Cerebellar cortex (tissue), 1 donor: ENCODE data around the gene LTBP3.
A peak's percentile ranks its signal among the peaks of the same experiment; 100 is the strongest.
"Not testable (repeated sequence)": the region's sequence is repeated elsewhere in the genome, so short reads cannot be mapped to it uniquely, and the experiment has no call there.

Experiments
- DNase-seq: peaks from one replicate; pipeline ENCODE4 v3.0.0-alpha.2; 2015; ENCODE audit warnings: low spot score

LTBP3 gene

DNA sequence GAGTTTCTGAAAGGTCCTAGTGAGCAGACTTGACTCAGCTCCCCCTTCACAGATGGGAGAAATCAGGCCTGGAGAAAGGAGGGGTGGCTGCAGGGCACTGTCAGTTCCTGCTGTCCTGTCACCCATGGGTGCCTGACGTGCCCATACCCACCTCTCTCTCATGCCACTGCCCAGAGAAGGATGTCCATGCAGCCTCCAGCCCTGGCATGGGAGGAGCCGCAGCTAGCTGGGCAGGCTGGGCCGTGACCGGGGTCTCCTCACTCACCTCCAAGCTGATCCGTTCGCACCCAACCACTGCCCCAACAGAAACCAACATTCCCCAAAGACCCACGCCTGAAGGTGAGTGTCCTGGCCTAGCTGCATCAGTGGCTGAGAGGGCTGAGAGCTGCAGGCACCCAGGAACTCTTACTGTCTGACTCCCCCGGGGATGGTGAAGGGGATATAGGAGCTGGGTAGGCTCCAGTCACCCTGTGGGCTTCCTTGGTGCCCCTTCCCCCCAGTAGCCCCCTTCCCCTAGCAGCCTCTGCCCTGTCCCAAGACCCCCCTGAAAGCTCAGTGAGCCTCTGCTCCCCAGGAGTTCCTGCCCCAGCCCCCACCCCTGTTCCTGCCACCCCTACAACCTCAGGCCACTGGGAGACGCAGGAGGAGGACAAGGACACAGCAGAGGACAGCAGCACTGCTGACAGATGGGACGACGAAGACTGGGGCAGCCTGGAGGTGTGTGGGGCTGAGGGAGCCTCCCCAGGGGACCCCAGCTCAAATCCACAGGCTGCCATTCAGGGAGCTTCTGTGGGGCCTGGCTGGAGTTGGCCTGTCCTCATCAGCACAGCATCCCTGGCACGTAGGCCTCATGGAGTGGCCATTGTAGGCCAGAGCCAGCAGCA lies 21.5 kb downstream of the LTBP3 start:
- no peak for DNase-seq

DNA sequence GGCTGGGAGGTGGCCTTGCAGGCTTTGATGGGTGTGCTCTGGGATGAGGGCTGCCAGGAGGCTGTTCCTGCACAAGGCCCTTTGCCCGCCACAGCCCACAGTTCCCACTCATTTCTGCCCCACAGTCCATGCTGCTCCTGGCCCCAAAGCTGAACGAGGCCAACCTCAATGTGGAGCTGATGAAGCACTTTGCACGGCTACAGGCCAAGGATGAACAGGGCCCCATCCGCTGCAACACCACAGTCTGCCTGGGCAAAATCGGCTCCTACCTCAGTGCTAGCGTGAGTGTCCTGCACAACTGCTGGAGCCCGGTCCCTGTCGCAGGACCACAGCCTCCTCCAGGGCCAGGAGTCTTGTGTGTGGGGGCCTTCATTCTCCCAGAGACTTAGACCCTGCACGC lies 23.1 kb downstream of the LTBP3 start:
- no peak for DNase-seq

DNA sequence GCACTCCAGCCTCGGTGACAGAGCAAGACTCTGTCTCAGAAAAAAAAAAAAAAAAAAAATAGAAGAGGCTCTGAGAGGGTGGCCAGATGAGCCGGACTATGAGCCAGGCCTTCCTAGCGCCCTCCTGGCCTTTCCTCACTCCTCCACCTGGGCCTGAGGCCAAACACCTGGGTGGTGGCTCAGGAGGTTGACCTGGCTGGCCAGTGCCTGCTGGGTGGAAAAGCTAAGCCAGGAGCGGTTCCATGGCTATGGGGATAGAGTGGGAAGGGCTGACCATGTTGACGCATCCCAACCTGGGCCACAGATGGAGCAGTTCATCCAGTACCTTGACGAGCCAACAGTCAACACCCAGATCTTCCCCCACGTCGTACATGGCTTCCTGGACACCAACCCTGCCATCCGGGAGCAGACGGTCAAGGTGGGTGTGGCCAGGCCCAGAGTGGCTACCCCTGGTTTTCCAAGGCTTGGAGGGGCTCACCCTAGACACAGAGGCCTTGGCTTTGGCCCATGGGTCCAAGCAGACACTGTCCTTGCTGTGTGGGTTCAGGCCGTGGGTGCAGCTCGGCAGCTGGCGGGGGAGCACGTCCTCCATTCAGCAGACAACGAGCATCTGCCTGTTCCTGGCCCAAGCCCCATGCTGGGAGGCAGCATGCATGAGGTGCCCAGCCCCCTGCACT lies 25.6 kb downstream of the LTBP3 start:
- DNase-seq = no peak

DNA sequence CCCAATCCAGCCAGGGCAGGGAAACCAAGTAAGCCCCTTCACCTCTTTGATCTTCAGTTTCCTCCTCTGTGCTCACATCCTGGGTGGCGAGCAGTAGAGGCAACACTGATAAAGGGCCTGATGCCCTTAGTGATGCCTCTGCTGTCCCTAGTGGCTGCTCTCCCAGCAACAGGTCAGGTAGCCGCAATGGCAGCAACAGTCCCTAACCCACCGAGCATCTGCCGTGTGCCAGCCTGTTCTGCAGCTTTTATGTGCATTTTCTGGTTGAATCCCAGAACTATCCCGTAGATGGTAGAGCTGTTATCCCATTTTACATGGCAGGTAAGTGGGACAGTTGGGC lies 28.0 kb downstream of the LTBP3 start:
- no peak for DNase-seq

DNA sequence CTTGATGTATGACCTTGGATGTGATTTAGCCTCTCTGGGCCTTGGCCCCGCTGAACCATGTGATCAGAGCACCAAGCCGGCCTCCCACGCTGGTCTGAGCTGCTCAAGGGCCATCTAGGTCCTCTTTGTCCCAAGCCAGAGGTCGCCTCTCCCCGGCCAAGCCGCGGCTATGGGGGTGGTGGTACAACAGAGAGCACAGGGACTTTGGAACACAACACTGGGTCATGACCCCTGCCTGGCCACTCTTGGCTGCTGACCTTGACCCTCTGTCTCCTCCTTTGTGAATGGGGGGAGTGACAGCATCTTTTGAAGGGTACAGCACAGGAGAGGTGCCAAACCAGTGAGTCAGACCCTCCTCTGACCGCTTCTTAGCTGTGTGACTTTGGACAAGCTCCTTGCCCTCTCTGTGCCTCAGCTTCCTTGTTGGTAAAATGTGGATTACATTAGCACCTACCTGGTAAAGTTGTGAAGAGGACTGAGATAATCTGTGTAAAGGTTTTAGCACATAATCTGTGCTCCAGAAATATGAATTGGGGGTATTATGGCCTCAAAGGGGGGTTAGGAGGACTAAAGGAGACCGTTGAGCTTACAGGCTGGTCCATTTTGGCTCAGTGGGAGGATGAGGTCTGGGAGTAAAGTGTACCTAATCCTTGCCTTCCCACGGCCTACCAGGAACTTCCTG lies 28.5 kb downstream of the LTBP3 start:
- no peak for DNase-seq

DNA sequence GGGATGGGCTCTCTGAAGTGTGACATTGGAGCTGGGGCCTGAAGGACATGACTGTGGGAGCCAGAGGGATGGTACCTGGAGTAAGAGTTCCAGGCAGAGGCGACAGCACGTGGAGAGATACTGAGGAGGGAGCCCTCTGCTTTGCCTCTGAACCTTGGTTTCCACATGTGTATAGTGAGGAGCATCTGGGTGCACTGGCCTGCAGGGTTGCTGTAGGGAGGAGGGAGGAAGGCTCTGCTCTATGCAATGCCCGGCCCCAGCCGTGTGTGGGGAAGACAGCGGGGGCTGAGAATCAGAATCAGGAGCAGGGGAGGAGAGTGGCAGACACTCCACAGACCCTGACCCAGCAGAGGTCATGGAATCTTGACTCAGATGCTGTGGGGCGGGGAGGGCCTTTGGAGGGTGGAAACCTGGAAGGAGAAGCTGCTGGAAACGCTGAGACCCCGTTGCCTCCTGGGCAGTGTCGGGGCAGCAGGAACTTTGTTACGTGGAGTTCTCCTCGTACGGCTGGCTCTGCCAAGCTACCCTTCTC lies 29.3 kb downstream of the LTBP3 start:
- DNase-seq = no peak

DNA sequence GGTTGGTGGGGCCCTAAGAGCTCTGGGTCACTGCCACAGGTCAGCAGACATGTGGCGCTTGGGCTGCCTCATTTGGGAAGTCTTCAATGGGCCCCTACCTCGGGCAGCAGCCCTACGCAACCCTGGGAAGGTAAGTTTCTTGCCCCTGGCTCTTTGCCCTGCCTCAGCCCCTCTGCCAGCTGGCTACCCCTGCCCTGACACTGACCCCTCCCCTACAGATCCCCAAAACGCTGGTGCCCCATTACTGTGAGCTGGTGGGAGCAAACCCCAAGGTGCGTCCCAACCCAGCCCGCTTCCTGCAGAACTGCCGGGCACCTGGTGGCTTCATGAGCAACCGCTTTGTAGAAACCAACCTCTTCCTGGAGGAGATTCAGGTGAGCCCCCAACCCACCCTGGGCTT lies 31.4 kb downstream of the LTBP3 start:
- no peak for DNase-seq

DNA sequence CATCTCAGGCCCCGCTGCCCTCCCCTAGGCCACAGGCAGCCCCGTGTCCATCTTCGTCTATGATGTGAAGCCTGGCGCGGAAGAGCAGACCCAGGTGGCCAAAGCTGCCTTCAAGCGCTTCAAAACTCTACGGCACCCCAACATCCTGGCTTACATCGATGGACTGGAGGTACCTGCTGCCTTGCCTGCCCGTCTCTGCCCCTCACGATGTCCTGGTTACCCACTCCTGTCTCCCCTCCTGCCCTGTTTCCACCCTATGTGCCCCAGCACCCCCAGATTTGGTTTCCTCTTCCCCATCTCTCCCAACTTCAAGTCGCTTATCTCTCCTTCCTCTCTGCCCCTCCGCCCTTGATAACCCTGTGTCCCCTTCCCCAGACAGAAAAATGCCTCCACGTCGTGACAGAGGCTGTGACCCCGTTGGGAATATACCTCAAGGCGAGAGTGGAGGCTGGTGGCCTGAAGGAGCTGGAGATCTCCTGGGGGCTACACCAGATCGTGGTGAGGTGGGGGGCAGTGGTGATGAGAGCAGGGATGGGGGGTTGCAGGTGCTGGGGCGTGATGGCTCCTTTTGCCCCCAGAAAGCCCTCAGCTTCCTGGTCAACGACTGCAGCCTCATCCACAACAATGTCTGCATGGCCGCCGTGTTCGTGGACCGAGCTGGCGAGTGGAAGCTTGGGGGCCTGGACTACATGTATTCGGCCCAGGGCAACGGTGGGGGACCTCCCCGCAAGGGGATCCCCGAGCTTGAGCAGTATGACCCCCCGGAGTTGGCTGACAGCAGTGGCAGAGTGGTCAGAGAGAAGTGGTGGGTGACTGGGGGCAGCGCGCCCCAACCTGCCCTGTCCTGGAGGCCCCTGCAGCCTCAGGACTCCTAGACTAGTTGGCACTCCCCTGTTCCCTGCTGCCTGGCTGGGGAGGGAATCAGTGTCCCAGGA lies 32.3 kb downstream of the LTBP3 start:
- no peak for DNase-seq

DNA sequence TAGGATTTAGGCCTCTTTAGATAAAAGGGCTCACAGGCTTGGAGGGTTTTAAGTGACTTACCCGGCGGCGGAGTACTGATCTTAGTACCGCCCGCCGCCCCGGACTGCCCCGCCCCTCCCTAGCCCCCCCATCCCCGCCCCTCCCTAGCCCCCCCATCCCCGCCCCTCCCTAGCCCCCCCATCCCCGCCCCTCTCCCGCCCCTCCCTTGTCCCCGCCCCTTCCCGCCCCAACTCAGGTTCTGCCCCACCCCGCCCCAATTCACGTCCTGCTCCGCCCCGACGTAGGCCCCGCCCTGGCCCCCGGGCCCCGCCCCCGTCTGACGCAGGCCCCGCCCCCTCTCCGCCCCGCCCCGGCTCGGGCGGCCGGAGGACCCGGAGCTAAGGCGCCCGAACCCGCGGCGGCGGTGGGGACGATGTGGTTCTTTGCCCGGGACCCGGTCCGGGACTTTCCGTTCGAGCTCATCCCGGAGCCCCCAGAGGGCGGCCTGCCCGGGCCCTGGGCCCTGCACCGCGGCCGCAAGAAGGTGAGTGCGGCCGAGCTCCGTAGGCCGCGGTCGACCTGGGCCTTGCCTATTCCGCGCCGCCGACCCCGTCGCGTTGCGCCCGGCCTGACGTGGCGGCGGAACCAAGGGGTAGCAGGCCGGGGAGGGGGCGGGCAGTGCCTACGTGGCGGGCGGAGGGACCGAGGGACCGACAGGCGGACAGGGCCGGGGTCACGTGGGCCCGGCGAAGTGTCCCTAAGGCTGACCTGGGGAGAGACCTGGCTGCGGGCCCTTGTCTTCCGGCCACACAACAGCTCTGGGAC lies 33.2 kb downstream of the LTBP3 start, which contains the start of gene SCYL1:
SCYL1 (plus strand) TSS at position 343 of the 805 bp plus-strand sequence; CDS start at position 414, 71 bp downstream.
- DNase-seq = peak; percentile 81

DNA sequence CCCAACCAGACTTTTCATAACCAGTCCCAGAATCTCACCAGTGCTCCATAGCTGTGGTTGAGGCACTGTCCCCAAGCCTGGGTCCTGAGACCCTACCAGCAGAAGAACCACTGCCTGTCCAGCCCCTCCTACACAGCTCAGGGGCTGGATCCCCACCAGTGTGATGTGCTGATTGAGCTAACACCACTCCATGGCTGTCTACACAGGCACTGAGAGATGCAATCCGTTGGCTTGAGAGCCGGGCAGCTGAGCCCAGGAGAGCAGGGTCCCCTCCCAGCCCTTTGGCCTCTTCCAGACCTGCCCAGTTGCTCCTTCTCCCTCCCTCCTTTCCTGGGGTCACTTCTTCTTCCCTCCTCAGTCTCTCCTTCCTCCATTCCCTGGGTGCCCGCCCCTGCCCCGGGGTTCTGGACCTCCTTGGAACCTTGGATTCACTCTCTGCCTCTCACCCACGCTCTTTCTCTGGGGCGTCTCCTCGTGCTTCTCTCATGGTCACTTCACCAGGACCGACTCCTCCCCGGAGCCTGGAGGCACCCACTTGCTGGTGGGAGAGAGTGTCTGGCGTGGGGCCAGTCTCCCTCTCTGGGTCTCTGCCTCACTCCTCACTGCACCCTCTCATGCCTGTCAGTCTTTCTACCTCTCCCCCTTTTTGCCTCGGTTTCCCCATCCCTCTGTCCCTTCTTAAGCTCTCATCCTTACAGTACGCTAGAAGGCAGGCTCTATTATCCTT lies 34.0 kb downstream of the LTBP3 start:
- DNase-seq = peak; percentile 59

DNA sequence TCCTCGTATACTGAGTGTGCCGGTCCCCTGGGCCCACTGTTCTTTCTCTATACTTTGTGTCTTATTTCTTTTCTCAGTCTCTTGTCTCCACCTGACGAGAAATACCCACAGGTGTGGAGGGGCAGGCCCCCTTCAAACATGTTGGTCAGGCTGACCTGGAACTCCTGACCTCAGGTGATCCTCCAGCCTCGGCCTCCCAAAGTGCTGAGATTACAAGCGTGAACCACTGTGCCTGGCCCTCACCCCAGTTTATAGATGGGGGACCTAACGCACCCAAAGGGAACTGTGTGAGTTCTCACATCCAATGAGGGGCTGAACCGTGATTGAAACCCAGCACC lies 34.6 kb downstream of the LTBP3 start:
- DNase-seq = not testable (repeated sequence)

DNA sequence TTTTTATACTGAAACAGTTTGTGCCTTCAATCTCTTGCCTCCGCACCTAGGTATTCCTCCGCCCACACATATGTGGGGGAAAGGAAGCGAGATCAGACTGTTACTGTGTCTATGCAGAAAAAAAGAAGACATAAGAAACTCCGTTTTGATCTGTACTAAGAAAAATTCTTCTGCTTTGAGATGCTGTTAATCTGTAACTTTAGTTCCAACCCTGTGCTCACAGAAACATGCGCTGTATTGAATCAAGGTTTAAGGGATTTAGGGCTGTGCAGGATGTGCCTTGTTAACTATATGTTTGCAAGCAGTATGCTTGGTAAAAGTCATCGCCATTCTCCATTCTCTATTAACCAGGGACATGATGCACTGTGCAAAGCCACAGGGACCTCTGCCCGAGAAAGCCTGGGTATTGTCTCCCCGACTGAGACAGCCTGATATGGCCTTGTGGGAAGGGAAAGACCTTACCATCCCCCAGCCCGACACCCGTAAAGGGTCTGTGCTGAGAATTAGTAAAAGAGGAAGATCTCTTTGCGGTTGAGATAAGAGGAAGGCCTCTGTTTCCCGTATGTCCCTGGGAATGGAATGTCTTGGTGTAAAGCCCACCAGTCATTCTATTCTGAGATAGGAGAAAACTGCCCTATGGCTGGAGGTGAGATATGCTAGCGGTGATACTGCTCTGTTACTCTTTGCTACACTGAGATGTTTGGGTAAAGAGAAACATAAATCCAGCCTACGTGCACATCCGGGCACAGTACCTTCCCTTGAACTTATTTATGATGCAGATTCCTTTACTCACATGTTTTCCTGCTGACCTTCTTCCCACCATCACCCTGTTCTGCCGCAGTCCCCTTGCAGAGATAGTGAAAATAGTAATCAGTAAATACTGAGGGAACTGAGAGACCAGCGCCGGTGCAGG lies 35.2 kb downstream of the LTBP3 start:
- not testable (repeated sequence) for DNase-seq

DNA sequence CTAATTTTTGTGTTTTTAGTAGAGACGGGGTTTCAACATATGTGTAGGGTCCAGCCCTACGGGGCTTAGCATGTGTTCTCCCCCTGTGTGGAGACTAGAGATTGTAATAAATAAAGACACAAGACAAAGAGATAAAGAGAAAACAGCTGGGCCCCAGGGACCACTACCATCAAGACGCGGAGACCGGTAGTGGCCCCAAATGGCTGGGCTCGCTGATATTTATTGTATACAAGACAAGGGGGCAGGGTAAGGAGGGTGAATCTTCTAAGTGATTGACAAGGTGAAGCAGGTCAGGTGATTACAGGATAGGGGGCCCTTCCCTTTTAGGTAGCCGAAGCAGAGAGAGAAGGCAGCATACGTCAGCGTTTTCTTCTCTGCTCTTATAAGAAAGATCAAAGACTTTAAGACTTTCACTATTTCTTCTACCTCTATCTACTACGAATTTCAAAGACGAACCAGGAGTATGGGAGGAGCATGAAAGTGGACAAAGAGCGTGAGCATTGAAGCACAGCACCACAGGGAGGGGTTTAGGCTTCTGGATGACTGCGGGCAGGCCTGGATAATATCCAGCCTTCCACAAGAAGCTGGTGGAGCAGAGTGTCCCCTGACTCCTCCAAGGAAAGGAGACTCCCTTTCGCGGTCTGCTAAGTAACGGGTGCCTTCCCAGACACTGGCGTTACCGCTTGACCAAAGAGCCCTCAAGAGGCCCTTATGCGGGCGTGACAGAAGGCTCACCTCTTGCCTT lies 36.2 kb downstream of the LTBP3 start:
- DNase-seq = not testable (repeated sequence)

DNA sequence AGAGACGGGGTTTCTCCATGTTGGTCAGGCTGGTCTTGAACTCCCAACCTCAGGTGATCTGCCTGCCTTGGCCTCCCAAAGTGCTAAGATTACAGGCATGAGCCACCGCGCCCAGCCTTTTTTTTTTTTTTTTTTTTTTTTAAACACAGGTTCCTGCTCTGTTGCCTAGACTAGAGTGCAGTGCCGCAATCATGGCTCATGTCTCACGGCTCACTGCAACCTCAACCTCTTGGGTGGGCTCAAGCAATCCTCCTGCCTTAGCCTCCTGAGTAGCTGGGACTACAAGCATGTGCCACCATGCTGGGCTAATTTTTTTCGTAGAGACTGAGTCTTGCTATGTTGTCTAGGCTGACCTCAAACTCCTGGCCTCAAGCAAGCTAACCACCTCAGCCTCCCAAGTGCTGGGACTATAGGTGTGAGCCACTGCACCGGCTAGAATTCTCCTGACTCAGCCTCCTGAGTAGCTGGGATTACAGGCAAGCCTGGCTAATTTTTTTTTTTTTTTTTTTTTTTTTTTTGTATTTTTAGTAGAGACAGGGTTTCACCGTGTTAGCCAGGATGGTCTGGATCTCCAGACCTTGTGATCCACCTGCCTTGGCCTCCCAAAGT lies 39.1 kb downstream of the LTBP3 start:
- not testable (repeated sequence) for DNase-seq

DNA sequence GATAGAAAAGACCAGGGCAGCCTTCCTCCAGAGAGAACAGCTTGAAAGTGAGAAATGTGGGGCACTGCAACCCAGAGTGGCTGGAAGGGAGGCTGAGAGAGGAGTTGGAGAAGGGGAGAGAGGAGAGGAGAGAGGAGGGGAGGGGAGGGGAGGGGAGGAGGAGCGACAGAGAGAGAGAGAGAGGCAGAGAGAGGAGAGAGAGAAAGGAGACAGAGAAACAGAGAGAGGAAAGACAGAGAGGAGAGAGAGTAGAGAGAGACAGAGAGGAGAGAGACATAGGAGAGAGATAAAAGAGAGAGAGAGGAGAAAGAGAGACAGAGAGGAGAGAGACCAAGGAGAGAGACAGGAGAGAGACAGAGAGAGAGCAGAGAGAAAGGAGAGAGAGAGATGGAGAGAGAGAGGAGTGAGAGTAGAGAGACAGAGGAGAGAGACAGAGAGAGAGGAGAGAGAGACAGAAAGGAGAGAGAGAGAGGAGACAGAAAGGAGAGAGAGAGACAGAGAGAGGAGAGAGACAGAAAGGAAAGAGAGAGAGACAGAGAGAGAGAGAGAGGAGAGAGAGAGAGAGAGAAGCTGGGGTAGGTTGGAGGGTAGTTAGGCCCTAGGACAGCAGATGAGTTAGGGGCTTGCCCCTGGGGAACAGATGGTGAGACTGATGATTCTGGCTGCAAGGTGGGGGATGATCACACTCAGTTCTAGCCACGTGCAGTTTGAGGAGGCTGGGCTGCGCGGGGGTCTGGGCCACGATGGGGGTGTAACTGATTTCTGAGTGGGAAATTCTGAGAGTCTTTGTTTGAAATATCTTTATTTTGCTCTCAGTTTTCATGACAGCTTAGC lies 41.8 kb downstream of the LTBP3 start:
- no peak for DNase-seq

DNA sequence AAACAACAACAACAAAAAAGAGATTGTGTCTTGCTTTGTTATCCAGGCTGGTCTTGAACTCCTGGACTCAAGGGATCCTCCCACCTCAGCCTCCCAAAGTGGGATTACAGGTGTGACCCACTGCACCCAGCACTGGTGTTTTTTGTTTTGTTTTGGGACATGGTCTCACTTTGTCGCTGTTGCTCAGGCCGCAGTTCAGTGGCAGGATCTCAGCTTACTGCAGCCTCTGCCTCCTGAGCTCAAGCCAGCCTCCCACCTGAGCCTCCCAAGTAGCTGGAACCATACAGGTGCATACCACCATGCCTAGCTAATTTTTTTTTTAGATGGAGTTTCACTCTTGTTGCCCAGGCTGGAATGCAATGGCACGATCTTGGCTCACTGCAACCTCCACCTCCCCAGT lies 45.8 kb downstream of the LTBP3 start:
- DNase-seq = not testable (repeated sequence)
